ENCODE results near the gene CD22. TPM values are rescaled to one million over a fixed set of nuclear protein-coding genes. Genes with fewer than 3 reads are reported as not detected.

The CD22 gene
- total and polyA plus RNA-seq, 2 of the 8 experiments (the other 6 are each of a cell fraction or from before 2014, with no cell fraction given): 0.06 to 0.60 TPM

Small RNA genes lying within 50 kb of the gene (microRNA-seq; reads per million reads assigned to microRNA genes)
- 0 reads per million in 2 experiments for gene MIR5196 (ENCODE audit: borderline microRNAs expressed in 2 of 2, borderline number of aligned reads in 2 of 2, borderline replicate concordance in 1 of 2)

Other genes starting within 250 kb of the CD22 start
- gene FXYD3, start 213.4 kb upstream of the CD22 start, total RNA-seq (2021; fragmentation: NEBNext Ultra II Directional; extraction: Animal tissue kit (Norgen Biotek cat#: 25700)): 0.86 TPM in 1 of 2 replicates, not detected in the other
- gene FXYD3, start 213.4 kb upstream of the CD22 start, polyA plus RNA-seq (2011; rRNA removed): 0.09 and 0.33 TPM in 2 replicates
- gene LGI4, start 194.1 kb upstream of the CD22 start, total RNA-seq (2021; fragmentation: NEBNext Ultra II Directional; extraction: Animal tissue kit (Norgen Biotek cat#: 25700)): 2.0 and 2.9 TPM in 2 replicates
- gene LGI4, start 194.1 kb upstream of the CD22 start, polyA plus RNA-seq (2011; rRNA removed): 8.2 and 9.4 TPM in 2 replicates
- 8.1 and 10.3 TPM in 2 replicates for gene FXYD1, start 190.4 kb upstream of the CD22 start, total RNA-seq (2021; fragmentation: NEBNext Ultra II Directional; extraction: Animal tissue kit (Norgen Biotek cat#: 25700))
- gene FXYD1, start 190.4 kb upstream of the CD22 start, polyA plus RNA-seq (2011; rRNA removed): 1.6 and 3.3 TPM in 2 replicates
- gene FXYD7, start 185.9 kb upstream of the CD22 start, total RNA-seq (2021; fragmentation: NEBNext Ultra II Directional; extraction: Animal tissue kit (Norgen Biotek cat#: 25700)): 14.3 and 15.4 TPM in 2 replicates
- gene FXYD7, start 185.9 kb upstream of the CD22 start, polyA plus RNA-seq (2011; rRNA removed): 12.1 and 17.5 TPM in 2 replicates
- 99.0 and 104 TPM in 2 replicates for gene FXYD5, start 174.5 kb upstream of the CD22 start, total RNA-seq (2021; fragmentation: NEBNext Ultra II Directional; extraction: Animal tissue kit (Norgen Biotek cat#: 25700))
- gene FXYD5, start 174.5 kb upstream of the CD22 start, polyA plus RNA-seq (2011; rRNA removed): 167 and 191 TPM in 2 replicates
- gene FAM187B, start 100.4 kb upstream of the CD22 start, total RNA-seq (2021; fragmentation: NEBNext Ultra II Directional; extraction: Animal tissue kit (Norgen Biotek cat#: 25700)): not detected in 2 replicates
- 0.09 TPM in 1 of 2 replicates, not detected in the other for gene FAM187B, start 100.4 kb upstream of the CD22 start, polyA plus RNA-seq (2011; rRNA removed)
- 159 and 166 TPM in 2 replicates for gene LSR, start 80.2 kb upstream of the CD22 start, total RNA-seq (2021; fragmentation: NEBNext Ultra II Directional; extraction: Animal tissue kit (Norgen Biotek cat#: 25700))
- gene LSR, start 80.2 kb upstream of the CD22 start, polyA plus RNA-seq (2011; rRNA removed): 186 and 296 TPM in 2 replicates
- 109 and 113 TPM in 2 replicates for gene USF2, start 60.2 kb upstream of the CD22 start, total RNA-seq (2021; fragmentation: NEBNext Ultra II Directional; extraction: Animal tissue kit (Norgen Biotek cat#: 25700))
- 74.1 and 119 TPM in 2 replicates for gene USF2, start 60.2 kb upstream of the CD22 start, polyA plus RNA-seq (2011; rRNA removed)
- gene HAMP, start 46.7 kb upstream of the CD22 start, total RNA-seq (2021; fragmentation: NEBNext Ultra II Directional; extraction: Animal tissue kit (Norgen Biotek cat#: 25700)): not detected in 2 replicates
- gene HAMP, start 46.7 kb upstream of the CD22 start, polyA plus RNA-seq (2011; rRNA removed): 0.06 and 0.08 TPM in 2 replicates
- 0.46 and 1.3 TPM in 2 replicates for gene MAG, start 37.0 kb upstream of the CD22 start, total RNA-seq (2021; fragmentation: NEBNext Ultra II Directional; extraction: Animal tissue kit (Norgen Biotek cat#: 25700))
- 0.20 and 0.72 TPM in 2 replicates for gene MAG, start 37.0 kb upstream of the CD22 start, polyA plus RNA-seq (2011; rRNA removed)
- not detected in 2 replicates for gene FFAR1, start 18.7 kb downstream of the CD22 start, total RNA-seq (2021; fragmentation: NEBNext Ultra II Directional; extraction: Animal tissue kit (Norgen Biotek cat#: 25700))
- gene FFAR1, start 18.7 kb downstream of the CD22 start, polyA plus RNA-seq (2011; rRNA removed): not detected in 2 replicates
- not detected in 2 replicates for gene FFAR3, start 29.3 kb downstream of the CD22 start, total RNA-seq (2021; fragmentation: NEBNext Ultra II Directional; extraction: Animal tissue kit (Norgen Biotek cat#: 25700))
- 0.24 TPM in 1 of 2 replicates, not detected in the other for gene FFAR3, start 29.3 kb downstream of the CD22 start, polyA plus RNA-seq (2011; rRNA removed)
- not detected in 2 replicates for gene GPR42, start 41.9 kb downstream of the CD22 start, total RNA-seq (2021; fragmentation: NEBNext Ultra II Directional; extraction: Animal tissue kit (Norgen Biotek cat#: 25700))
- not detected in 2 replicates for gene GPR42, start 41.9 kb downstream of the CD22 start, polyA plus RNA-seq (2011; rRNA removed)
- not detected in 2 replicates for gene FFAR2, start 119.1 kb downstream of the CD22 start, total RNA-seq (2021; fragmentation: NEBNext Ultra II Directional; extraction: Animal tissue kit (Norgen Biotek cat#: 25700))
- not detected in 2 replicates for gene FFAR2, start 119.1 kb downstream of the CD22 start, polyA plus RNA-seq (2011; rRNA removed)
- 0.69 and 1.0 TPM in 2 replicates for gene KRTDAP, start 161.3 kb downstream of the CD22 start, total RNA-seq (2021; fragmentation: NEBNext Ultra II Directional; extraction: Animal tissue kit (Norgen Biotek cat#: 25700))
- 0.88 and 1.1 TPM in 2 replicates for gene KRTDAP, start 161.3 kb downstream of the CD22 start, polyA plus RNA-seq (2011; rRNA removed)
- 286 and 290 TPM in 2 replicates for gene DMKN, start 184.5 kb downstream of the CD22 start, total RNA-seq (2021; fragmentation: NEBNext Ultra II Directional; extraction: Animal tissue kit (Norgen Biotek cat#: 25700))
- gene DMKN, start 184.5 kb downstream of the CD22 start, polyA plus RNA-seq (2011; rRNA removed): 330 and 379 TPM in 2 replicates
- gene SBSN, start 199.1 kb downstream of the CD22 start, total RNA-seq (2021; fragmentation: NEBNext Ultra II Directional; extraction: Animal tissue kit (Norgen Biotek cat#: 25700)): not detected in 2 replicates
- not detected in 2 replicates for gene SBSN, start 199.1 kb downstream of the CD22 start, polyA plus RNA-seq (2011; rRNA removed)
- not detected in 2 replicates for gene GAPDHS, start 204.3 kb downstream of the CD22 start, total RNA-seq (2021; fragmentation: NEBNext Ultra II Directional; extraction: Animal tissue kit (Norgen Biotek cat#: 25700))
- 0.26 and 0.47 TPM in 2 replicates for gene GAPDHS, start 204.3 kb downstream of the CD22 start, polyA plus RNA-seq (2011; rRNA removed)
- 157 and 159 TPM in 2 replicates for gene TMEM147, start 216.4 kb downstream of the CD22 start, total RNA-seq (2021; fragmentation: NEBNext Ultra II Directional; extraction: Animal tissue kit (Norgen Biotek cat#: 25700))
- gene TMEM147, start 216.4 kb downstream of the CD22 start, polyA plus RNA-seq (2011; rRNA removed): 372 and 418 TPM in 2 replicates
- 0.31 and 0.50 TPM in 2 replicates for gene ATP4A, start 234.5 kb downstream of the CD22 start, total RNA-seq (2021; fragmentation: NEBNext Ultra II Directional; extraction: Animal tissue kit (Norgen Biotek cat#: 25700))
- 1.2 and 1.4 TPM in 2 replicates for gene ATP4A, start 234.5 kb downstream of the CD22 start, polyA plus RNA-seq (2011; rRNA removed)

Data from H1 (cell line).